Measurements from ENCODE around the gene TARDBP.
"Not testable (repeated sequence)": the region's sequence is repeated elsewhere in the genome, so short reads cannot be mapped to it uniquely, and the experiment has no call there.

The TARDBP gene

DNA sequence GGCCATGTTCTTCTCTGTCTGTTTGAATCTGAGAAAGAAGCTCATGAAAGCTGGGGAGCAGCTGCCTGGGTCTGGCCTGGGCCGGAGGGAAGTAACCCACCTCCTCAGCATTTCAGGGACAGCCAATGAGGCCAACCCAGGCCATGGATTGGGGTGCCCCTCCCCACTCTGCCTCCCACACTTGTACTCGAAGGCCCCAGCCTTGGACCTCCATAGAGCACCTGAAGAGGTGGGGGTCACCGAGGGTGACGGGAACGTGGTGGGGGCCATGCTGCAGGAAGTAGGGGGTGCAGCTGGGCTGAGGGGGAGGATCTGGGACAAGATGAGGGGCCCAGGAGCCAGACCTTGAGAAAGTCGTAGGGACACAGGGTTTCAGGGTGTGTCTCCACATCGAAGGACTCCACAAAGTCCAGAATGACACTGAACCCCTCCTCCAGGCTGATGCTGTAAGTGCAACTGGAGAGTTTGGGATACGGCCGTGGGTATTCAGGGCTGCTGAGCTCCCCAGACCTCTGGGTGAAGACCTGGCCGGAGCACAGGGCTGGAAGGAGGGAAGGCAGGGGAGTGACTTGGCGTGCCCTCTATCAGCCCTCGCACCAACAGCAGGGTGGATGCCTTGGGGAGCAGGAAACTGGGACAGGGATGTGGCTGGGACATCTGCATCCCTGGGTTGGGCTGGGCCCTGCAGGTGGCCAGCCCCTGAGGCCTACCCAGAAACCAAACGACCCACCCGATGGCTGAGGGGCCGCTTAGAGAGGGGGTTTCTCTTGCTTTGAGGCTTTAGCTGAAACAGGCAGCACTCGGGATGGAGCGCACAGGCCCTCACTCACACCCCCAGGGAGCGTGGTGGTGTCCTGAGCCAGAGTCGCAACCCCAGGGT lies 30.8 kb downstream of the TARDBP start:
- no peak for DNase-seq (ENCODE audit: low read depth)

DNA sequence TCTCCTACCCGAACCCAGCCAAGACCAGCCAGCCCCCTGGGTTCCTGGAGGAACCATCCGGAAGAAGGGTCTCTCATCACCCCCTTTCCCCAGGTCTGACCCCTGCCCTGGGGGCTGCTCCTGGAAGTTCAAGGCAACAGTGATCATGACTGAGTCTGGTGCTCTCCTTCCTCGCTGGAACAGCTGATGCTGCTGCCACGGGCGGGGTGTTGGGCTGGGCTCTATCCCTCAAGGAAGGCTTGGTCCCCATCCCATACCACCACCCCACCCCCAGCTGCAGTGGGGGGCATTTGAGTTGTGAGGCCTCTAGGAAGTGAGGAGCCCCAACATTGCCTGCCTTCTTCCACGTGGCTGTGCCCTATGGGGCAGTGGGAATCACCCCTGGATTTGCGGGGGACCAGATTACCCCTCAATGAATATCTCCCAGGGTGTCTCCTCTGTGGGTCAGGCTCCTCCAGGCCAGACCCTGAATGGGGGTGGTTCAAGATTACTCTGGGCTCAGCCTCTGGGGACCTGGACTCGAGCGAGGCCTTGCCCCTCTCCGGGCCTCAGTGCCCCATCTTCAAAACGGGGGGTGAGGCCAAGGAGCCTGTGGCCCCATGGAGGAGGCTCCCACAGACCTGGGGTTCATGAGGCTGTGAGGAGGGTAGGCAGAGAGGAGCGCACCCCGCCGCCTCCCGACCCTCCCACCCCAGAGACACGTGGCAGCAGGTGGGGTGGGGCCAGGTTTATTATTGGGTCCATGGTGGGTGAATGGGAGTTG lies 31.8 kb downstream of the TARDBP start:
- no peak for DNase-seq (ENCODE audit: low read depth)

DNA sequence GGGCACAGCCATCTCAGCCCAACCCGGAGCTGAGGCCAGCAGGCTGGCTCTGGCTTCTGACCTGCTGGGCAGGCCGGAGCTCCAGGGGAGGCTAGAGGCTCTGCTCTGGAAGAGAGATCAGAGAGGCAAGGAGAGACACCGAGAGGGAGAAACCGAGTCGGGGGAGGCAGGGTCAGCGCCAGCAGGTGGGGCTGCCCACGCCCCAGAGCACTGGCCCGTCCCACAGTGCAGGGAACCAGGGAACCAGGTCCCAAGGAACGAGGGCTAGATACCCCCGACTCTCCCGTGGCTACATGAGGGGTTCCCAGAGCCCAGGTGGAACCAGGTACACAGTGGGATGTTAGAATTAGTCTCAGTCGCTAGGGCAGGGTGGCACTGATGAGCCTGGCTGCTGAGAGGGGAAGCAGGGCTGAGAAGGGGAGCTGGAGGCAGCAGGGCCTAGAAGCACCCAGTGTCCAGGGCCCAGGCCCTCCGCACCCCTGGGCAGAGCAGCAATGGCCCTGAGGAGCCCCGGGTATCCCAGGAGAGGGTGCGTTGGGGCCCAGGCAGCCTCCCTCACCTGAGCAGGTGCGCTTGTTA lies 32.5 kb downstream of the TARDBP start:
- DNase-seq (ENCODE audit: low read depth): no peak

DNA sequence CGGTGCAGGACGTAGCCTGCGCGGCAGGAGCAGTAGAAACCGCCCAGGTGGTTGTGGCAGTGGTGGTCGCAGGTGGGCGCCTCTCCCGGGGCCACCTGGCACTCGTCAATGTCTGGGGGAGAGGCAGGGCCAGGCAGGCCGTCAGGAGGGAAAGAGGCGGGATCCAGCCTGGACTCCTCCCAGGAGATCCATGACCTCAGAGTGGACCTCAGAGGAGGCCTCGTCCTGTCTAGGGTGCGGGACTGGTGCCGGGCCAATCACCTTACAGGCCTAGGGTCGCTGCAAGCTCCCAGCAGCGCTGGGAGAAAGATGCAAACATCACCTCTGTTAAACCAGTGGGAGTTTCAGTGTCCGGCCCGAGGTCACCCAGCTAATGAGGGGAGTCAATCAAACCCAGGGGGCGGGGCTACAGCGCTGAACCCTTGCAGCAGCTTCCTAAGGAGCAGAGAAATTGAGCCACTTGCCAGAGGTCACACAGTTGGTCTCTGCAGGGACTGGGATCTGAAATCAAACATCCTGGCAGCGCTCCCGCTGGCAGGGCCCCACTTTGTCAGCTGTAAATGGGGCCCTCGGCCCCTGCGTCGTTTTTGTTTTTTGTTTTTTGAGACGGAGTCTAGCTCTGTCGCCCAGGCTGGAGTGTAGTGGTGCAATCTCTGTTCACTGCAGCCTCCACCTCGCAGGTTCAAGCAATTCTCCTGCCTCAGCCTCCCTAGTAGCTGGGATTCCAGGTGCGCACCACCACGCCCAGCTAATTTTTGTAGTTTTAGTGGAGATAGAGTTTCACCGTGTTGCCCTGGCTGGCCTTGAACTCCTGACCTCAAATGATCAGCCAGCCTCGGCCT lies 33.2 kb downstream of the TARDBP start:
- DNase-seq (ENCODE audit: low read depth): no peak

DNA sequence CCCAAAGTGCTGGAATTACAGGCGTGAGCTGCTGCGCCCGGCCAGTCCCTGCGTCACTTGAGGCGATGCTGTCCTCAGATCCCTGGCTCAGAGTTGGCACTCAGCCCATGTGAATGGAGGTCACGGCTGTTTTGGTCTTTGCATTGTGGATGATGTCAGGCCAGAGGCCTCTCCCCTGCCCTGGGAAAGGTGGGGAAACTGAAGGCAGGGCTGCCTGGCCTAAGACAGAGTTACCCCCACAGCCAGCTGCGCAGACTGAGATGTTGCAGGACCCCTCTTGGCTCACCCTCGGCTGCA lies 33.8 kb downstream of the TARDBP start:
- no peak for DNase-seq (ENCODE audit: low read depth)

DNA sequence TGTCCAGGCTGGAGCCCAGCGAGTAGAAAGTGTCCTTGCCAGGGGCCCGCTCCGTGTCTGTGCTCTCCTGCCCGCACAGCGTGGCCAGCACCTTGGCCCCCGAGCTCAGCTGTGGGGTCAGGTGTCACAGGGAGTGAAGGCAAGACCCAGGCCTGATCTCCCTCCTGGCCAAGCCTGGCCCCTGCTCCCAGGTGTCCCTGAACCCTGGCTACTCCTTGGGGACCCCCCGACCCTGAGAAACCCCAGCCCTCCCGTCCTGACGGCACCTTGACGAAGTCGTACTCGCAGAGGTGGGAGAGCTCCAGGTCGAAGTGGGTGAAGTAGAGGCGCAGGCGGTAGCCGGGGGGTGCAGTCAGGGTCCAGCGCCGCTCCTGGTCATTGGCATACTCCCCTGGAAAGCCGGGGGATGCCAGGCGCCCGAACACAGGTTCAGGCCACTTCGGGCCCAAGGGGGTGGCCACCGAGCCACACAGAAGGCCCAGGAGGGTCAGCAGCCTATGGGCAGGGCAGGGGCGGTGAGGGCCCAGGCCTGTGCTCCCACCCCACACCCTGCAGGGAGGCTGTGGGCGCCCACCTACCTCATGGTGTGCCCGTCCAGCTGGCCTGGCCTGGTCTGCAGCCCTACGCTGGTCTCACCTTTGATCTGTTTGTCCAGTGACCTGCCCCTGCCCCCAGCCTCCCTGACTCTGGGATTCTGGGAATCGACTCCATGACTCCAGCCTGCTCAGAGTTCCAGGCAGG lies 34.3 kb downstream of the TARDBP start, which contains the start of gene MASP2:
Gene MASP2 (minus strand): TSS at position 615 of the 741 bp plus-strand sequence. CDS start 32 bp downstream, at position 583.
- no peak for DNase-seq (ENCODE audit: low read depth)

DNA sequence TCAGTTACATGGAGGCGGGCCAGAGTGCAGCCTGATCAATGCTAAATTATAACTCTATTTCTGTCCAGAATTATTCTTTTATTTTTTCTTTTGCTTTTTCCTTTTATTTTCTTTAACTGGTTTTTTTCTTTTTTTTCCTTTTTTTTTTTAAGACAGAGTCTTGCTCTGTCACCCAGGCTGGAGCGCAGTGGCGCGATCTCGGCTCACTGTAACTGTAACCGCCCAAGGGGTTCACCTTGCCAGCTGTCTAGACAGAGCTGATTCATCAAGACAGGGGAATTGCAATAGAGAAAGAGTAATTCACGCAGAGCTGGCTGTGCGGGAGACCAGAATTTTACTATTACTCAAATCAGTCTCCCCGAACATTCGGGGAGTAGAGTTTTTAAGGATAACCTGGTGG lies 38.7 kb downstream of the TARDBP start:
- DNase-seq (ENCODE audit: low read depth): not testable (repeated sequence)

DNA sequence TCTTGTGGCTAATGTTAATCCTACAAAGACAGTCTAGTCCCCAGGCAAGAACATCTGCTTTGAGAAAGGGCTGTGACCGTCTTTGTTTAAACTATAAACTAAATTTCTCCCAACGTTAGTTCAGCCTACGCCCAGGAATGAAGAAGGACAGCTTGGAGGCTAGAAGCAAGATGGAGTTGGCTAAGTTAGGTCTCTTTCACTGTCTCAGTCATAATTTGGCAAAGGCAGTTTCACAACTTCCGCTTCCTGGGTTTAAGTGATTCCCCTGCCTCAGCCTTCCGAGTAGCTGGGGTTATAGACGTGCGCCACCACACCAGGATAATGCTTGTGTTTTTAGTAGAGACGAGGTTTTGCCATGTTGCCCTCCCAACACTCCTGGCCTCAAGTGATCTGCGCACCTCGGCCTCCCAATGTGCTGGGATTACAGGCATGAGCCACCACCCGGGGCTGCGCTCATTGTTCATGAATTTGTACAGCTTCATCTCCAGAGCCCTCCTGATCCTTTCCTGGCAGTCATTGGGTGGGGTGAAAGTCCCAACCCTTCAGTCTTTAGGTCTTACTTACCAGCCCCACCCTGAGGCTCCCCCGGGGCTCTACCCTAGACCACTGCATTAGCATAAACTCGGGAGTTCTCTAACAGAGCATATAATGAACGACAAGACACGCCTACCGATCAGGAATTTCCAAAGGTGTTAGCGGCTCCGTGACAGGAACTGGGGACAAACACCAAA lies 39.5 kb downstream of the TARDBP start:
- no peak for DNase-seq (ENCODE audit: low read depth)

DNA sequence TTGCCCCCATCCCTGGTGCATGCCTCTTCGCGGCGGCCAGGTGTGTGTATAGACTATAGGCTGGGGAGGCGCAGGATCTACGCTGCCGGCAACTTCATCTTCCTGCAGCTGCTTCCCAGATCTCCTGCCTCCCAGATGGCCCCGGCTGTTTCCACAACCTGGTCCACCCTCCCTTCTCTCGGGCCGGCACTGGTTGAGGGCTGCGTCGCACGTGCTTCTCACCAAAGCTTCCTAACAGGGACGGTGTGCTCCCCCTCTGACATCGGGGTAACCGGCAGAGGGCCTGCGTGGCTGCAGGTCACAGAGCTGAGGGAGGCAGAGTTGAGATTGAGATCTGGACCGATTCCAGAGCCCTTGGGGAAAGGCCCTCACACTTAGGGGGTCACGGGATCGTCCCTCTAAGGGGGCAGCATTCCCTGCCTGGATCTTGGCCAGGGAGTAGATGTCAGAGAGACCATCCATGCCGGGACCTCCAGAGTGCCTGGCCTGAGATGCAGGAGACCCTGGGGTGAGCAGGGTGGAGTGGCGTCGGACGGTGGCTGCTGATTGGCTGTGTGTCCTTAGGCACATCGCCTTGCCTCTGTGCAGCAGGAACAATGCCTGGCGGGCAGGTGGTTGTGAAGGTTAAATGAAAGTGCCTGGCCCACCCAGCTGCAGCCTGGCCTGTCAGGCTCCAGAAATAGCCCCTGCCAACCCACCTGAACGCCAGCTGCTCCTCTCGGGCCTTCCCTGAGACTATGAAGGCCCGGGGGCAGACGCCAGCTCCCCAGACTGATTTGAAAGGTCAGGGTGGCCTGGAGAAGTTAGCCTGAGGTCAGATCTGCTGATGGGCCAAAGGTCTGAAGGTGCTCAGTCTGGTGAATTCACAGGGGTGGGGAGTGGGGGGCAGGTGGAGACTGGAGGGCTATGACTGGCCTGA lies 40.6 kb downstream of the TARDBP start:
- DNase-seq (ENCODE audit: low read depth): no peak

DNA sequence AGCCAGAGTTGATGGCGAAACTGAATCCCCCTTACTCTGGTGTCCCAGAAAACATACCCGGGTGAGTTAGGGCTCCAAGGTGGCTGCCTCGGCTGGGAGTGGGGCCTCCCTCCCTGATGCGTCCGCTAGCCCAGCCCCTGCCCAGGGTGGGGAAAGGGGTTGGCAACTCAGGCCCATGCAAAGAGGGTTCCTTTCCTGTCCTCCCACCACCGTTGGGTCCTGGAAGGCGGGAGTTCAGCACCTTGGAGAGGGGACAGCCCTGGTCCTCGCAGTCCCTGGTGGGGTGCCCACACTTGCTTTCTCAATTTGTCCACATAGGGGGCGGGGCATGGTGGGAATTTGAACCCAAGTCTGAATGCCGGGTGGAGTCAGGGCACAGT lies 41.3 kb downstream of the TARDBP start:
- no peak for DNase-seq (ENCODE audit: low read depth)

DNA sequence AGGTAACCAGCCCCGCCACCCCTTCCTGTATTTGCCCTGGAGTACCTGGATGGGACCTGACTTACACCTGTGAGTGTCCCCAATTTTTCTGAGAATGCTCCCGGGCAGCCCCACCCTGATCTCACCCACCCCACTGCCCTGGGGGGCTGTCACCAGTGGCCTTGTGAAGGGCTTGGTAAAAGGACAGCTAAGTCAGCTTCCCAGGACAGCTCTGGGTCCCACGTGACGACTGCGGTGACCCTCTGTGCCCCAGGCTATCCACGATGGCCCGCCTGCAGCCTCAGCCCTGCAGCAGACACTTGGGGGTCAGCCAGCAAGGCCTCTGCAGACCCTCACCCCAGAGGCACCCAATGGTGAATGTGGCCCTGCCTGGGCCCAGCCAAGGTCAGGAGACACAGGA lies 41.7 kb downstream of the TARDBP start:
- no peak for DNase-seq (ENCODE audit: low read depth)

DNA sequence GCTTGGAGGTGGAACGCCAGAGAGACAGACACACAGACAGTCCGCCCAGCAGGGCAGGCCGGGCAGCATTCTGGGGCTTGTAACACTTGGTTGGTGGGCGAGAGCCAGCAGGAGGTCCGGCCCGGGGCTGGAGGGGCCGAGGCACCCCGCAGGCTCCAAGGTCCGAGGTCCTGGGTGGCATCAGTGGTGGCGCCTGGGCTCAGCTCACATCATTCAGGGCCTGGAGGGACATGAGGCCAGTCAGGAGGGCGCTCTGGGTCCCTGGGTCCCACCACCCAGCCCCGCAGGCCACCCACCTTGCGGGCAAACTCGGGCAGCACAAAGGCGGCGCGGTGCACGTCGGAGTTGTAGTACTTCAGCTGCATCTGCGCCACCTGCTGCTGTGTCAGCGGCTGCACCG lies 42.2 kb downstream of the TARDBP start:
- DNase-seq (ENCODE audit: low read depth): no peak

DNA sequence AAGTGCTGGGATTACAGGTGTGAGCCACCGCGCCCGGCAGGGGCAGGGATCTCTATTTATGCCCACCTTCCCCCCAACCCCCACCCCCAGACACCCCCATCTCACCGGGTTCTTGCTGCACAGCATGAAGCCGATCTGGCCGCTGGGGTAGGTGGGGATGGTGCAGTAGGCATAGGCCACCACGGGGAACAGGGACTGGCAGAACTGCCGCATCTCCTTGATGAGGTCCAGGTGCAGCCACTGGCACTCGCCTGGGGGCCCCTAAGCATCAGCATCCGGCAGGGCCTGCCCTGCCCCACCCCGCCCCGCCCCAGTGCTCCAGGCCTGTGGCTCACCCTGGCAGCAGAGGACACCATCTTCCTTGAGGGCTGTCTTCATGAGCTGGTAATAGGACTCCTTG lies 43.2 kb downstream of the TARDBP start:
- DNase-seq (ENCODE audit: low read depth): no peak

DNA sequence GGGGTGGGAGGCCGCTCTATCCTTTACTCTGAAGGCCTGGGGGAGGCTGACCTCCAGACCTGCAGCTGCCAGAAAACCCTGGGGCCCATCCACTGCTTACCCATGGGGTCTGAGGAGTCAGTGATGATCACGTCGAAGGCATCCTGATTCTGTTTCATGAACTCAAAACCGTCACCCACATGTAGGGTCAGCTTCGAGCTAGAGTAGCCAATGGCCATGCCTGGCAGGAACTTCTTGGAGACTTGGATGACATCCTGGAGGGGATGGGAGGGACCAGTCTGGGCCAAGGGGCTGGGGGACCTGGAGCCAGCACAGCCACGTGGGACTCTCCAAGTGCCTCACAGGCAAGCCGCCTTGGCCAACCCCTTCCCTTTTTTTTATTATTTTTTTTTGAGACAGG lies 44.0 kb downstream of the TARDBP start:
- DNase-seq (ENCODE audit: low read depth): no peak

DNA sequence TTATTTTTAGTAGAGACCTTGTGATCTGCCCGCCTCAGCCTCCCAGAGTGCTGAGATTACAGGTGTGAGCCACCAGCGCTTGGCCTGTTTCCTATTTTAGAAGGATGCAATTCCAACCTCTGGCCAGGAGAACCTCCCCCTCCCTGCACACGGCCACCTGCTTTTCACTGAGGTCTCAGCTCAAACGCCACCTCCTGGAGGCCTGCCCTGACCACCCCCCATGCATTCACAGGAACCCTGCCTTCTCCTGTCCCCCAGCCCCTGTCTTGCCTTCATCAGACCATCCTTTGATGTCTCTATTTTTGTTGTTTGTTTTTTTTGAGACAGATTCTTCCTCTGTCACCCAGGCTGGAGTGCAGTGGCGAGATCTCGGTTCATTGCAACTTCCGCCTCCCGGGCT lies 45.0 kb downstream of the TARDBP start:
- no peak for DNase-seq (ENCODE audit: low read depth)

DNA sequence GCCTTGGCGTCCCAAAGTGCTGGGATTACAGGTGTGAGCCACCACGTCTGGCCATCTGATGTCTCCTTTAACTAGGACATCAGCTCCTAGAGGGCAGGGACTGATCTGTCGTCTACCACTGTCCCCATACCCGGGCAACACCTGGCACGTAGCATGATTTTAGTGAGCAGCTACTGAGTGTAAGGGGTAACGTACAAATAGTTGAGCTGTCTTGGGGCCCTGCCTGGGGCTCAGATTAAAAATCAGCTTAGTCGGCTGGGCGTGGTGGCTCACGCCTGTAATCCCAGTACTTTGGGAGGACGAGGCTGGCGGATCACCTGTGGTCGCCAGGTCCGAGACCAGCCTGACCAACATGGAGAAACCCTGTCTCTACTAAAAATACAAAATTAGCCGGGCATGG lies 45.6 kb downstream of the TARDBP start:
- DNase-seq (ENCODE audit: low read depth): no peak

DNA sequence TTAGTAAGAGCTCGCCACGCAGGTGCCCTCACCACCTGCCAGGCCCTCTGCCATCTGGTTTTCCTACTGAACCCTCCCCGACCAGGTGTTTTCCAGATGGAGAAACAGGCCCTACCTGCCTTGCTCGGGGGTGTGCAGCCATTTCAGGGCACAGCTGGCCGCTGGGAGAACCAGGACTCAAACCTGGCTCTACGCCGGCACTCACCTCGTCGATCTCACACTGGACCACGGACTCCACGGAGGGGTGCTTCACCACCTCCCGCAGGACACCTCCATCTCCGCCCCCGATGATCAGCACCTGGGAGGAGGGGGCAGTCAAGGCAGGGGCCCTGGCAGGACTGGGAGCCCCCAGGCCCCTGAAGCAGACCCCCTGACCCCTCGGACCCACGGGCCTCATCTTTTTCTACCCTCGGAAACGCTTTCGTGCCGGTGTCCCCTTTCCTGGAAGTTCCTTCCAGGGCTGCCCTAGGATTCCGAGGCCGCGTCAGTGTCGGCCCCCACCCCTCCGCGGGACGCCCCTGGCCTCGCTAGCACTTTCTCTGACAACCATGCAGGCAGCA lies 46.2 kb downstream of the TARDBP start:
- no peak for DNase-seq (ENCODE audit: low read depth)

DNA sequence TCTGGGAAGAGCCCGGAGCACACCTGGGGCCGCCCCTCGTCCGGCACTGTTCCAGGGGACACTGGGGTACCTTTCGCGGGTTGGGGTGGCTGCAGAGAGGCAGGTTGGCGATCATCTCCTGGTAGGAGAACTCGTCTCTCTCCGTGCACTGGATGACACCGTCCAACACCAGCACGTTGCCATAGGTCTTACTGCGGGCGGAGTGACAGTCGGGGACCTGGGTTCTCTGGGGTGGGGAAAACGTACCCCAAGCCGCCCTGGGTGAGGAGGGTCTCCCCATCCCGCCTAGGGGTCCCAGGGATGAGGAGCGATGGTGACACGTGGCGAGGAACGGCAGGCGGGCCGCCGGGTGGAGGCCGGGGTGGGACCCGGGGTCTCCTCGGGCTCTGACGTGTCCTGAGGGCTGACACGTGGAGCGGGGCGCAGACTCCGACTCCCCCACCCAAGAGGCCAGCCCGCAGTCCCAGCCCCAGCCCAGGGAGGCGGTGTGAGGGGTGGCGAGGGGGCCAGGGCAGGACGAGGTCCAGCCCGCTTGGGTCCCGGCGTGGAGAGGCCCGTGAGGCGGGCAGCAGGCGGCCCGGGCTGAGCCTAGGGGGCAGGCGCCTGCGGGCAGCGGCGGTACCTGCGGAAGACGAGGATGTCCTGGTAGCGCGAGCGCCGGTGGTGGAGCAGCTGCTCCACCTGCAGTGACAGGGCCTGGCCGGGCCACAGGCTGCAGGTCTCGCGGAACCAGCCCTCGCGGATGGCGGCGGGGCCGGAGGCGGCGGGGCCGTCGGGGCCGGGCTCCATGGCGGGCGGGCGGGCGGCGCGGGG lies 46.9 kb downstream of the TARDBP start:
- no peak for DNase-seq (ENCODE audit: low read depth)
